ENCODE data around the gene PAF1. TPM values are rescaled to one million over a fixed set of nuclear protein-coding genes. Genes with fewer than 3 reads are reported as not detected.

PAF1 gene
- total and polyA plus RNA-seq, 2 donors from 2014 or later, result 37.1 to 54.0 TPM

GRCh38 chr19:39365531-39365930 lies 25.4 kb downstream of the PAF1 start:
- Histone ChIP-seq H3K36me3 (ENCODE audit: control insufficient read depth in 2 of 3, insufficient read depth in 3 of 3, low read length in 3 of 3) (peaks cover 5 to 23% (median 17%) of the 10 kb centered on the region in 3 donors), H3K9ac (ENCODE audit: low read length in 3 of 3) (no peak overlapping the region), H3K9me3 (ENCODE audit: control insufficient read depth in 2 of 3, insufficient read depth in 1 of 3, low read length in 3 of 3) (no peaks in the 10 kb centered on the region), H3K4me3 (ENCODE audit: low read length in 3 of 3) (no peak overlapping the region), H3K4me1 (ENCODE audit: control insufficient read depth in 2 of 3, insufficient read depth in 2 of 3, low read depth in 1 of 3, low read length in 3 of 3) (peaks cover 0 to 19% (median 17%) of the 10 kb centered on the region in 3 donors), H3K27me3 (ENCODE audit: control insufficient read depth, insufficient read depth, low read length) (no peaks in the 10 kb centered on the region), H3K27ac (ENCODE audit: low read depth in 2 of 2, low read length in 2 of 2) (no peak overlapping the region)
- FAIRE-seq, result no peak
- no peak for DNase-seq
- no peak for TF ChIP-seq CTCF (IDR thresholded peaks at IDR 0.05; ENCODE audit: borderline replicate concordance, extremely low read depth, insufficient read depth)
- intact Hi-C loops (cut with DNase I), result no loop called here

GRCh38 chr19:39363901-39364457 lies 26.9 kb downstream of the PAF1 start:
- H3K27ac ChIP-seq (ENCODE audit: low read depth in 2 of 2, low read length in 2 of 2), result no peak overlapping the region
- H3K36me3 ChIP-seq (ENCODE audit: control insufficient read depth in 2 of 3, insufficient read depth in 3 of 3, low read length in 3 of 3), result peaks cover 7 to 27% (median 21%) of the 10 kb centered on the region in 3 donors
- TF ChIP-seq CTCF (IDR thresholded peaks at IDR 0.05; ENCODE audit: borderline replicate concordance, extremely low read depth, insufficient read depth), result no peak
- intact Hi-C loops (cut with DNase I), result no loop called here
- no peak overlapping the region for H3K4me3 ChIP-seq (ENCODE audit: low read length in 3 of 3)
- peaks cover 0 to 19% (median 17%) of the 10 kb centered on the region in 3 donors for H3K4me1 ChIP-seq (ENCODE audit: control insufficient read depth in 2 of 3, insufficient read depth in 2 of 3, low read depth in 1 of 3, low read length in 3 of 3)
- no peaks in the 10 kb centered on the region for H3K9me3 ChIP-seq (ENCODE audit: control insufficient read depth in 2 of 3, insufficient read depth in 1 of 3, low read length in 3 of 3)
- no peak overlapping the region for H3K9ac ChIP-seq (ENCODE audit: low read length in 3 of 3)
- peak in 1 of 5 donors; percentile 80 for DNase-seq
- H3K27me3 ChIP-seq (ENCODE audit: control insufficient read depth, insufficient read depth, low read length), result no peaks in the 10 kb centered on the region
- FAIRE-seq, result no peak

GRCh38 chr19:39362682-39363657 lies 27.9 kb downstream of the PAF1 start:
- H3K9me3 ChIP-seq (ENCODE audit: control insufficient read depth in 2 of 3, insufficient read depth in 1 of 3, low read length in 3 of 3), result no peaks in the 10 kb centered on the region
- peaks cover 8 to 34% (median 23%) of the 10 kb centered on the region in 3 donors for H3K36me3 ChIP-seq (ENCODE audit: control insufficient read depth in 2 of 3, insufficient read depth in 3 of 3, low read length in 3 of 3)
- H3K4me3 ChIP-seq (ENCODE audit: low read length in 3 of 3), result no peak overlapping the region
- H3K9ac ChIP-seq (ENCODE audit: low read length in 3 of 3), result peak overlapping the region in 1 of 3 donors; percentile 15
- H3K4me1 ChIP-seq (ENCODE audit: control insufficient read depth in 2 of 3, insufficient read depth in 2 of 3, low read depth in 1 of 3, low read length in 3 of 3), result peaks cover 0 to 19% (median 17%) of the 10 kb centered on the region in 3 donors
- H3K27ac ChIP-seq (ENCODE audit: low read depth in 2 of 2, low read length in 2 of 2), result peak overlapping the region in 1 of 2 donors; percentile 32
- H3K27me3 ChIP-seq (ENCODE audit: control insufficient read depth, insufficient read depth, low read length), result no peaks in the 10 kb centered on the region
- DNase-seq, result no peak
- intact Hi-C loops (cut with DNase I), result no loop called here
- FAIRE-seq, result no peak
- TF ChIP-seq CTCF (IDR thresholded peaks at IDR 0.05; ENCODE audit: borderline replicate concordance, extremely low read depth, insufficient read depth), result no peak

All from kidney (tissue), 14 donors.